Mesenchymal stem cell (in vitro differentiated cells and primary cell): ENCODE measurements around the gene VN1R4. TPM values are rescaled to one million over a fixed set of nuclear protein-coding genes. Genes with fewer than 3 reads are reported as not detected.
"Not testable (repeated sequence)": the region's sequence is repeated elsewhere in the genome, so short reads cannot be mapped to it uniquely, and the experiment has no call there.

Experiments used
- DNase-seq: peaks from one replicate; pipeline ENCODE4 v3.0.0-alpha.2; 2013
- H2AFZ ChIP-seq: one replicate; pipeline ENCODE4 v1.6.1; 2013; ENCODE audit warnings: low read depth, mild to moderate bottlenecking, control low read depth, inconsistent platforms, low read length, moderate library complexity
- H2AK5ac ChIP-seq: 2 replicates; pipeline ENCODE4 v1.6.1; 2013; ENCODE audit warnings: low read length, moderate library complexity, mild to moderate bottlenecking, inconsistent platforms; ENCODE audit not compliant: severe bottlenecking
- H2BK120ac ChIP-seq: one replicate; pipeline ENCODE4 v1.6.1; 2013; ENCODE audit warnings: low read depth, mild to moderate bottlenecking, inconsistent platforms, low read length, moderate library complexity
- H2BK12ac ChIP-seq, 2 experiments: one replicate each; pipeline ENCODE4 v1.6.1; 2013; ENCODE audit warnings: inconsistent platforms in 2 of 2, low read length in 2 of 2, mild to moderate bottlenecking in 2 of 2, moderate library complexity in 2 of 2, control low read depth in 1 of 2
- H2BK15ac ChIP-seq: one replicate; pipeline ENCODE4 v1.6.1; 2013; ENCODE audit warnings: mild to moderate bottlenecking, low read depth, inconsistent platforms; ENCODE audit not compliant: poor library complexity, severe bottlenecking
- H2BK5ac ChIP-seq: 2 replicates; pipeline ENCODE4 v1.6.1; 2013; ENCODE audit warnings: low read depth, mild to moderate bottlenecking, low read length, control low read depth, inconsistent platforms; ENCODE audit not compliant: poor library complexity, severe bottlenecking
- H3K14ac ChIP-seq, 2 experiments: one replicate each; pipeline ENCODE4 v1.6.1; 2013; ENCODE audit warnings: inconsistent platforms in 2 of 2, low read length in 2 of 2, control low read depth in 1 of 2, mild to moderate bottlenecking in 1 of 2, moderate library complexity in 1 of 2
- H3K18ac ChIP-seq, 2 experiments: one replicate each; pipeline ENCODE4 v1.6.1; 2013; ENCODE audit warnings: inconsistent platforms in 2 of 2, low read length in 2 of 2, control low read depth in 1 of 2, low read depth in 1 of 2, mild to moderate bottlenecking in 1 of 2
- H3K23ac ChIP-seq, 2 experiments: one replicate each; pipeline ENCODE4 v1.6.1; 2013; ENCODE audit warnings: inconsistent platforms in 2 of 2, low read length in 2 of 2, mild to moderate bottlenecking in 2 of 2, moderate library complexity in 2 of 2, control low read depth in 1 of 2
- H3K27ac ChIP-seq: 2 replicates; pipeline ENCODE4 v1.5.1; 2013; ENCODE audit warnings: mild to moderate bottlenecking, moderate library complexity, low read length, control low read depth, inconsistent platforms; ENCODE audit not compliant: poor library complexity, severe bottlenecking
- H3K27me3 ChIP-seq, 2 experiments: 2 replicates each; pipeline versions ENCODE4 v1.6.1 to v1.7.0; 2013; ENCODE audit warnings: low read length in 2 of 2, mild to moderate bottlenecking in 2 of 2, moderate library complexity in 2 of 2, control low read depth in 1 of 2, inconsistent platforms in 1 of 2; ENCODE audit not compliant: control insufficient read depth in 1 of 2, insufficient read depth in 1 of 2
- H3K36me3 ChIP-seq, 2 experiments: 2 replicates each; pipeline versions ENCODE4 v1.6.1 to v1.7.0; 2013; ENCODE audit warnings: low read length in 2 of 2, control low read depth in 1 of 2, inconsistent platforms in 1 of 2, low read depth in 1 of 2, mild to moderate bottlenecking in 1 of 2; ENCODE audit not compliant: insufficient read depth in 2 of 2, control insufficient read depth in 1 of 2
- H3K4ac ChIP-seq, 2 experiments: one replicate each; pipeline ENCODE4 v1.6.1; 2013; ENCODE audit warnings: inconsistent platforms in 2 of 2, low read length in 2 of 2, mild to moderate bottlenecking in 2 of 2, moderate library complexity in 2 of 2, control low read depth in 1 of 2, low read depth in 1 of 2
- H3K4me1 ChIP-seq: 2 replicates; pipeline ENCODE4 v1.6.1; 2013; ENCODE audit warnings: low read depth, low read length, control low read depth; ENCODE audit not compliant: control insufficient read depth, insufficient read depth
- H3K4me2 ChIP-seq: 2 replicates; pipeline ENCODE4 v1.6.1; 2013; ENCODE audit warnings: low read length, mild to moderate bottlenecking, inconsistent platforms; ENCODE audit not compliant: poor library complexity, severe bottlenecking
- H3K4me3 ChIP-seq, 2 experiments: 2 replicates each; pipeline versions ENCODE4 v1.5.1 to v1.7.0; 2013; ENCODE audit warnings: low read length in 2 of 2, mild to moderate bottlenecking in 2 of 2, control low read depth in 1 of 2, low read depth in 1 of 2; ENCODE audit not compliant: insufficient read depth in 1 of 2
- H3K79me1 ChIP-seq: replicated peaks from 2 replicates; pipeline ENCODE4 v1.6.1; 2013; ENCODE audit warnings: mild to moderate bottlenecking, control low read depth, low read length, inconsistent platforms; ENCODE audit not compliant: poor library complexity, severe bottlenecking
- H3K9ac ChIP-seq: 2 replicates; pipeline ENCODE4 v1.7.0; 2013; ENCODE audit warnings: mild to moderate bottlenecking, low read length, moderate library complexity
- H3K9me3 ChIP-seq: 2 replicates; pipeline ENCODE4 v1.7.0; 2013; ENCODE audit warnings: mild to moderate bottlenecking, low read length; ENCODE audit not compliant: control insufficient read depth
- H4K8ac ChIP-seq: one replicate; pipeline ENCODE4 v1.6.1; 2013; ENCODE audit warnings: inconsistent platforms, mild to moderate bottlenecking, low read length, moderate library complexity
- H4K91ac ChIP-seq: one replicate; pipeline ENCODE4 v1.6.1; 2013; ENCODE audit warnings: mild to moderate bottlenecking, low read length, inconsistent platforms
- WGBS: methylation state at CpG from one replicate; pipeline ENCODE4 v1.1.7; 2013; ENCODE audit warnings: mixed read lengths; 5-methylcytosine and 5-hydroxymethylcytosine counted together
- polyA plus RNA-seq, 2 experiments: library from polyadenylated mRNA; stranded (reverse); fragments of 200-250 nt; gene quantifications; one replicate each; pipeline ENCODE4 v1.2.3, GENCODE V29; 2013

Gene VN1R4, protein sequence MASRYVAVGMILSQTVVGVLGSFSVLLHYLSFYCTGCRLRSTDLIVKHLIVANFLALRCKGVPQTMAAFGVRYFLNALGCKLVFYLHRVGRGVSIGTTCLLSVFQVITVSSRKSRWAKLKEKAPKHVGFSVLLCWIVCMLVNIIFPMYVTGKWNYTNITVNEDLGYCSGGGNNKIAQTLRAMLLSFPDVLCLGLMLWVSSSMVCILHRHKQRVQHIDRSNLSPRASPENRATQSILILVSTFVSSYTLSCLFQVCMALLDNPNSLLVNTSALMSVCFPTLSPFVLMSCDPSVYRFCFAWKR
- polyA plus RNA-seq (2013, experiment 1 of 2) = not detected
- polyA plus RNA-seq (2013, experiment 2 of 2) = not detected

- H2BK12ac ChIP-seq, H3K4me1 ChIP-seq: not testable (repeated sequence)
- WGBS = no CpG with 5 or more reads among the region's 5 CpGs
These were observed at the start of gene VN1R4 for GRCh38 chr19:53267623-53268022. Gene VN1R4 (minus strand): TSS chr19:53267723. CDS start chr19:53267665, 58 bp downstream.

GRCh38 chr19:53311897-53312296 is 44.4 kb upstream of the VN1R4 start:
- 78% methylated on average over 12 of the region's 12 CpGs for WGBS

More at GRCh38 chr19:53267623-53268022, at the start of gene VN1R4:
- not testable (repeated sequence) for H3K27me3 ChIP-seq, H2BK15ac ChIP-seq, H3K27ac ChIP-seq, H3K14ac ChIP-seq, DNase-seq, H3K4ac ChIP-seq, H2BK5ac ChIP-seq, H3K4me3 ChIP-seq, H2BK120ac ChIP-seq, H3K23ac ChIP-seq, H4K91ac ChIP-seq, H4K8ac ChIP-seq, H3K36me3 ChIP-seq, H2AFZ ChIP-seq, H3K4me2 ChIP-seq, H3K9ac ChIP-seq, H3K79me1 ChIP-seq, H3K18ac ChIP-seq, H2AK5ac ChIP-seq
- peaks cover 22% of the 10 kb centered on the region for H3K9me3 ChIP-seq

DNA sequence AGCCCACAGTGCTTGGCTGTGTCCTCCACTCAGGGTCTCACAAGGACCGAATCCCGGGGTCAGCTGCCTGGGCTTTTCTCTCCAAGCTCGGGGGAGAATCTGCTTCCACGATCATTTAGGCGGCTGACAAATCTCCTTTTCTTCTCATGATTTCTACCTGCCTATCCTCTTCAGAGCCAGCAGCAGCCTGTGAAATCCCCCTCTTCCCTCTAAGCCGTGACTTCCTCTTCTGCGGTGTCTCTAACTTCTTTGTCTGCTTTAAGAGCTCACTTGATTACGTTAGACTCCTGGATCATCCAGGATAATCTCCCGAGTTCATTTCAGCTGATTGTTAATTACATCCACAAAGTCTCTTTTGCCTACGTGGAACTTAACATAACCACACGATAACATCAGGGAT is 43.5 kb upstream of the VN1R4 start:
- Histone ChIP-seq H3K4ac (no peak overlapping the region), H2BK12ac (no peak overlapping the region), H2BK15ac (no peak overlapping the region), H2BK5ac (no peak overlapping the region), H3K18ac (no peak overlapping the region), H2AFZ (no peak overlapping the region), H3K14ac (no peak overlapping the region), H3K9ac (no peak overlapping the region), H3K27me3 (no peaks in the 10 kb centered on the region), H4K91ac (no peak overlapping the region), H3K79me1 (no peaks in the 10 kb centered on the region), H3K23ac (no peak overlapping the region), H3K9me3 (peaks cover 19% of the 10 kb centered on the region), H2BK120ac (no peak overlapping the region), H3K4me1 (no peaks in the 10 kb centered on the region), H2AK5ac (no peak overlapping the region), H4K8ac (no peak overlapping the region), H3K27ac (no peak overlapping the region), H3K4me2 (no peak overlapping the region), H3K4me3 (no peak overlapping the region), H3K36me3 (no peaks in the 10 kb centered on the region)
- no peak for DNase-seq
- 56% methylated on average over 9 of the region's 11 CpGs for WGBS

More at GRCh38 chr19:53311897-53312296, 44.4 kb upstream of the VN1R4 start:
- Histone ChIP-seq H3K14ac (no peak overlapping the region), H2BK15ac (no peak overlapping the region), H3K4ac (no peak overlapping the region), H3K23ac (no peak overlapping the region), H2AFZ (no peak overlapping the region), H3K18ac (no peak overlapping the region), H4K91ac (no peak overlapping the region), H2BK12ac (no peak overlapping the region), H2AK5ac (no peak overlapping the region), H3K4me3 (no peak overlapping the region), H3K4me1 (no peaks in the 10 kb centered on the region), H3K9ac (no peak overlapping the region), H3K27ac (no peak overlapping the region), H4K8ac (no peak overlapping the region), H2BK5ac (no peak overlapping the region), H3K79me1 (no peaks in the 10 kb centered on the region), H3K4me2 (no peak overlapping the region), H2BK120ac (no peak overlapping the region), H3K36me3 (no peaks in the 10 kb centered on the region), H3K9me3 (peaks cover 19% of the 10 kb centered on the region), H3K27me3 (no peaks in the 10 kb centered on the region)
- no peak for DNase-seq

GRCh38 chr19:53308339-53308811 is 40.9 kb upstream of the VN1R4 start:
- 11% methylated on average over 29 of the region's 32 CpGs for WGBS
- H2AFZ ChIP-seq = no peak overlapping the region
- no peak overlapping the region for H4K8ac ChIP-seq
- H2AK5ac ChIP-seq = no peak overlapping the region
- no peak overlapping the region for H3K18ac ChIP-seq
- no peak overlapping the region for H3K27ac ChIP-seq
- H3K4ac ChIP-seq = no peak overlapping the region
- H3K4me2 ChIP-seq = no peak overlapping the region
- no peak overlapping the region for H2BK15ac ChIP-seq
- no peak overlapping the region for H2BK12ac ChIP-seq
- no peak for DNase-seq
- H3K14ac ChIP-seq = no peak overlapping the region
- peaks cover 27% of the 10 kb centered on the region for H3K9me3 ChIP-seq
- H3K23ac ChIP-seq = no peak overlapping the region
- H3K27me3 ChIP-seq = no peaks in the 10 kb centered on the region
- H2BK5ac ChIP-seq = no peak overlapping the region
- H3K9ac ChIP-seq = no peak overlapping the region
- H3K36me3 ChIP-seq = no peaks in the 10 kb centered on the region
- H4K91ac ChIP-seq = no peak overlapping the region
- H3K4me3 ChIP-seq = no peak overlapping the region
- H2BK120ac ChIP-seq = no peak overlapping the region
- H3K4me1 ChIP-seq = no peaks in the 10 kb centered on the region
- H3K79me1 ChIP-seq = no peaks in the 10 kb centered on the region
